Endothelial cell of umbilical vein (primary cell): Measurements from ENCODE around the gene WDR27. TPM values are rescaled to one million over a fixed set of nuclear protein-coding genes. Genes with fewer than 3 reads are reported as not detected.

Experiments used
- BruUV-seq: library from RNA; stranded (reverse); fragments of 400-500 nt; replicated peaks from 2 replicates; lab custom pipeline; 2021; lab: Mats Ljungman, UMichigan
- CTCF ChIA-PET: fragments of 300-600, 350-600 bp; sonication (Branson Sonifier 250); formaldehyde crosslinking; loops from one replicate; lab custom pipeline; 2021; ENCODE audit warnings: antibody characterized with exemption, inconsistent platforms; lab: Charles Lee
- POLR2A ChIA-PET: fragments of 300-600, 350-600 bp; sonication (Branson Sonifier 250); formaldehyde crosslinking; loops from one replicate; lab custom pipeline; 2021; ENCODE audit warnings: antibody characterized with exemption, inconsistent platforms; lab: Charles Lee
- DNase-seq: peaks from one replicate; pipeline ENCODE4 v3.0.0-alpha.2; 2011; ENCODE audit warnings: low read depth, low spot score
- FAIRE-seq: peaks from 2 replicates; lab custom pipeline; 2011; peaks lifted over from hg19 to GRCh38; lab: Jason Lieb, UNC
- H2AFZ ChIP-seq: 2 replicates; pipeline ENCODE4 v1.6.0; 2012; ENCODE audit warnings: low read depth, low read length, control low read depth, inconsistent platforms
- H3K27ac ChIP-seq: 2 replicates; pipeline ENCODE4 v1.5.1; 2011; ENCODE audit warnings: low read depth, mild to moderate bottlenecking, control low read depth, low read length, moderate library complexity; ENCODE audit not compliant: insufficient read depth
- H3K27me3 ChIP-seq, 2 experiments: 2 replicates each; pipeline versions ENCODE4 v1.6.0 to v1.6.1; 2011; ENCODE audit warnings: low read length in 2 of 2, mixed read lengths in 1 of 2; ENCODE audit not compliant: control insufficient read depth in 2 of 2, insufficient read depth in 2 of 2
- H3K36me3 ChIP-seq, 2 experiments: 2 replicates in 1 of 2; 3 replicates in 1 of 2; pipeline ENCODE4 v1.5.1; 2011; ENCODE audit warnings: low read length in 2 of 2, mild to moderate bottlenecking in 1 of 2, moderate library complexity in 1 of 2; ENCODE audit not compliant: control insufficient read depth in 2 of 2, insufficient read depth in 2 of 2; ENCODE audit errors: extremely low read depth in 1 of 2
- H3K4me1 ChIP-seq: 3 replicates; pipeline ENCODE4 v1.5.1; 2011; ENCODE audit warnings: mild to moderate bottlenecking, low read length; ENCODE audit not compliant: control insufficient read depth, insufficient read depth; ENCODE audit errors: extremely low read depth
- H3K4me2 ChIP-seq: 2 replicates; pipeline ENCODE4 v1.6.1; 2011; ENCODE audit warnings: low read length, control low read depth, mixed read lengths; ENCODE audit not compliant: insufficient read depth
- H3K4me3 ChIP-seq, 3 experiments: fragments of 200-600 bp in 1 of 3; sonication (generic), shearing (Covaris generic) in 1 of 3; replicated peaks in 1 of 3; 2 replicates each; pipeline ENCODE4 v1.5.1; 2011 to 2016; ENCODE audit warnings: control low read depth in 3 of 3, low read length in 3 of 3, mild to moderate bottlenecking in 2 of 3, inconsistent platforms in 1 of 3, low read depth in 1 of 3, moderate library complexity in 1 of 3; ENCODE audit not compliant: insufficient read depth in 1 of 3
- H3K79me2 ChIP-seq: 2 replicates; pipeline ENCODE4 v1.6.0; 2012; ENCODE audit warnings: low read length, inconsistent platforms; ENCODE audit not compliant: control insufficient read depth, insufficient read depth
- H3K9ac ChIP-seq: replicated peaks from 2 replicates; pipeline ENCODE3; 2011; ENCODE audit warnings: low read length, control low read depth; ENCODE audit not compliant: insufficient read depth; ENCODE audit errors: extremely low read depth
- H3K9me1 ChIP-seq: replicated peaks from 3 replicates; pipeline ENCODE4 v1.6.0; 2011; ENCODE audit warnings: mild to moderate bottlenecking, low read length; ENCODE audit not compliant: control insufficient read depth, insufficient read depth; ENCODE audit errors: extremely low read depth
- H3K9me3 ChIP-seq: replicated peaks from 2 replicates; pipeline ENCODE4 v1.5.1; 2012; ENCODE audit warnings: low read length, inconsistent platforms; ENCODE audit not compliant: control insufficient read depth, insufficient read depth
- H4K20me1 ChIP-seq: replicated peaks from 2 replicates; pipeline ENCODE3; 2011; ENCODE audit warnings: mild to moderate bottlenecking, low read length; ENCODE audit not compliant: control insufficient read depth, insufficient read depth; ENCODE audit errors: extremely low read depth
- CTCF ChIP-seq, 2 donors: IDR thresholded peaks; 1 replicate in 1 of 2; 2 replicates in 1 of 2; pipeline ENCODE4 v1.5.1; 2011; ENCODE audit warnings: low read length in 2 of 2, mild to moderate bottlenecking in 2 of 2, moderate library complexity in 2 of 2, control low read depth in 1 of 2, inconsistent platforms in 1 of 2, low read depth in 1 of 2; ENCODE audit not compliant: insufficient read depth in 1 of 2; ENCODE audit errors: extremely low read depth in 1 of 2
- EZH2 ChIP-seq: IDR thresholded peaks from 2 replicates; pipeline ENCODE4 v1.6.1; 2012; ENCODE audit warnings: borderline replicate concordance, low read depth, mild to moderate bottlenecking, moderate library complexity, low read length, inconsistent platforms; ENCODE audit not compliant: severe bottlenecking
- FOS ChIP-seq: IDR thresholded peaks from 2 replicates; pipeline ENCODE4 v1.6.1; 2011; ENCODE audit warnings: mild to moderate bottlenecking, low read length, moderate library complexity, borderline replicate concordance; ENCODE audit not compliant: insufficient read depth
- GATA2 ChIP-seq: IDR thresholded peaks from 2 replicates; pipeline ENCODE4 v1.7.0; 2011; ENCODE audit warnings: low read depth, mild to moderate bottlenecking, moderate library complexity, mixed read lengths, low read length; ENCODE audit not compliant: insufficient read length, insufficient read depth
- JUN ChIP-seq: IDR thresholded peaks from 2 replicates; pipeline ENCODE4 v1.6.1; 2011; ENCODE audit warnings: borderline replicate concordance, low read depth; ENCODE audit not compliant: insufficient read length, insufficient read depth
- MAX ChIP-seq: IDR thresholded peaks from 2 replicates; pipeline ENCODE4 v1.6.1; 2011; ENCODE audit not compliant: insufficient read depth, insufficient read length
- MYC ChIP-seq: IDR thresholded peaks from one replicate; pipeline ENCODE4 v1.6.1; 2011; ENCODE audit warnings: mild to moderate bottlenecking, low read depth, low read length
- POLR2A ChIP-seq: IDR thresholded peaks from 2 replicates; pipeline ENCODE4 v1.6.1; 2012; ENCODE audit warnings: low read depth, mild to moderate bottlenecking, control low read depth, low read length
- POLR2AphosphoS5 ChIP-seq: IDR thresholded peaks from 2 replicates; pipeline ENCODE4 v1.6.1; 2012; ENCODE audit warnings: low read depth, mild to moderate bottlenecking, control low read depth, low read length, moderate library complexity; ENCODE audit not compliant: insufficient read depth
- dilution Hi-C: fragments of 300-500 bp; cut with MboI; formaldehyde crosslinking; loops from one replicate; pipeline ENCODE4 v1.15.0; 2019; ENCODE audit warnings: low sequenced_read_pairs; ENCODE audit not compliant: extremely low pct_ligation_motif_present
- intact Hi-C: fragments of 100-400 bp; cut with micrococcal nuclease; formaldehyde crosslinking; loops from one replicate; pipeline ENCODE4 v1.10.0; 2022
- polyA plus RNA-seq, 4 experiments: library from polyadenylated mRNA; depleted of rRNA in 3 of 4; stranded (reverse) in 3 of 4; unstranded in 1 of 4; fragments of >200 nt; gene quantifications; 2 replicates each; pipeline versions ENCODE4 v1.2.1 to v1.2.3, GENCODE V29; 2011 to 2012; ENCODE audit warnings: missing spikeins in 1 of 4
- total RNA-seq: library from RNA; stranded (reverse); gene quantifications from 2 replicates; pipeline ENCODE4 v1.2.3, GENCODE V29; 2021

The WDR27 gene
- total and polyA plus RNA-seq, 2 donors (not counting 3 experiments of a cell fraction or from before 2014, with no cell fraction given) = 60.1 to 69.7 TPM

- Histone ChIP-seq H3K4me2 (no peak overlapping the region), H4K20me1 (no peaks in the 10 kb centered on the region), H3K36me3 (no peaks in the 10 kb centered on the region), H3K9me3 (peaks cover 2% of the 10 kb centered on the region), H3K9ac (no peak overlapping the region), H3K79me2 (no peaks in the 10 kb centered on the region), H3K4me1 (no peaks in the 10 kb centered on the region), H3K9me1 (no peaks in the 10 kb centered on the region), H3K4me3 (no peak overlapping the region), H3K27ac (no peak overlapping the region), H3K27me3 (no peaks in the 10 kb centered on the region), H2AFZ (no peak overlapping the region)
- CTCF ChIA-PET = no interaction called here
- no TSS peak for BruUV-seq
- FAIRE-seq (no peak), DNase-seq (no peak)
- POLR2A ChIA-PET = no interaction called here
- intact Hi-C loops (loop anchor here (10.0 kb wide), 1 partner anchor 226 kb away; no protein-coding TSS in a partner anchor), dilution Hi-C loops (no loop called here)
- TF ChIP-seq POLR2AphosphoS5 (no peak), CTCF (IDR thresholded peaks at IDR 0.05; ENCODE audit: extremely low read depth in 1 of 2, insufficient read depth in 1 of 2, low read depth in 1 of 2, low read length in 2 of 2) (no peak), FOS (no peak), JUN (no peak), EZH2 (no peak), POLR2A (no peak), MYC (no peak), GATA2 (no peak), MAX (no peak)
These were observed 273.3 kb downstream of the WDR27 start for GRCh38 chr6:169428532-169428931.
